GM12864 (cell line): Measurements from ENCODE around the gene TARBP2.

ENCODE experiments used
- DNase-seq: peaks from one replicate; pipeline ENCODE4 v3.0.0-alpha.2; 2011; ENCODE audit warnings: low read depth
- H3K4me3 ChIP-seq: 2 replicates; pipeline ENCODE4 v1.5.1; 2011; ENCODE audit warnings: mild to moderate bottlenecking, low read depth, low read length, control low read depth
- TF ChIP-seq, protein P1 (sequence below): IDR thresholded peaks from 2 replicates; pipeline ENCODE4 v1.5.1; 2011; ENCODE audit warnings: low read depth, mild to moderate bottlenecking, moderate library complexity, low read length, control low read depth, inconsistent platforms; ENCODE audit errors: missing control alignments

TARBP2 gene, protein sequence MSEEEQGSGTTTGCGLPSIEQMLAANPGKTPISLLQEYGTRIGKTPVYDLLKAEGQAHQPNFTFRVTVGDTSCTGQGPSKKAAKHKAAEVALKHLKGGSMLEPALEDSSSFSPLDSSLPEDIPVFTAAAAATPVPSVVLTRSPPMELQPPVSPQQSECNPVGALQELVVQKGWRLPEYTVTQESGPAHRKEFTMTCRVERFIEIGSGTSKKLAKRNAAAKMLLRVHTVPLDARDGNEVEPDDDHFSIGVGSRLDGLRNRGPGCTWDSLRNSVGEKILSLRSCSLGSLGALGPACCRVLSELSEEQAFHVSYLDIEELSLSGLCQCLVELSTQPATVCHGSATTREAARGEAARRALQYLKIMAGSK

DNA sequence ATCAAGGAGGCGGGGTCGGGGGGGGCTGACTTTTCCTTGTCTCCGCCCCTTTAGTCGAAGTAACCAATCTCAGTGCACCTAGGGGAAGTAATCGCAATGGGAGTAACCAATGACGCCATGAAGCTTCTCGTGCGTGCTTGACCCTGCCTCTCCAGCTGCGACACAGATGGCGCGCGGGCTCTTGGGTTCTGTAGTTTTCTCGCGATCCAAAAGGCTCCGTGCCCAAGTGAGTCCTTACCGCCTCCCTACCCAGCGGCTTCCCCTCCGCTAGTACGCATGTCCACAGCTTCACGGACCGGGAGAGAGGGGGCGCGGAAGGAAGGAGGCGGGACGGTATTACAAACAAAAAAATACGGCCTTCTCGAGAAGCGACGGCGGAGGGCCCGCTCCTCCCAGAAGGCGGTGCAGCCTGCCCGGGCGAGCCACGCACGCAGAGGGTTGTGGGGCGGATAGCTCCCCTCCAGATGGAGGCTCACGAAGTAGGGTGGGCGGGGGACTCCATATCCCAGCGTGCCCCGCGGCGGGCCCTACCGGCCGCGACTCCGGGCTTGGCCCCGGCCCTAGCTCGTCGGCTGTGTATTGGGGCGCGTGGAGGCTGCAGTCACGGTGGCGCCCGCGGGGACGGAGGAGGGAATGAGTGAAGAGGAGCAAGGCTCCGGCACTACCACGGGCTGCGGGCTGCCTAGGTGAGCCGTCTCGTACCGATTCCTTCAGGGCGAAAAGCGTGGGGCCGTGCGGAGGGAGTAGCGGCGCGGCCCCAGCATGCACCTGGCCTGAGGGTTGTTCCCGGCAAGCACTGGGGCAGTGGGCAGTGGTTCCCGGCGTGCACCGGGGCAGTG, at the start of gene TARBP2:
Gene TARBP2, plus strand, starts transcription at position 508 of the 839 bp plus-strand sequence. Its CDS starts 126 bp downstream, at position 634.
- TF ChIP-seq, protein P1, sequence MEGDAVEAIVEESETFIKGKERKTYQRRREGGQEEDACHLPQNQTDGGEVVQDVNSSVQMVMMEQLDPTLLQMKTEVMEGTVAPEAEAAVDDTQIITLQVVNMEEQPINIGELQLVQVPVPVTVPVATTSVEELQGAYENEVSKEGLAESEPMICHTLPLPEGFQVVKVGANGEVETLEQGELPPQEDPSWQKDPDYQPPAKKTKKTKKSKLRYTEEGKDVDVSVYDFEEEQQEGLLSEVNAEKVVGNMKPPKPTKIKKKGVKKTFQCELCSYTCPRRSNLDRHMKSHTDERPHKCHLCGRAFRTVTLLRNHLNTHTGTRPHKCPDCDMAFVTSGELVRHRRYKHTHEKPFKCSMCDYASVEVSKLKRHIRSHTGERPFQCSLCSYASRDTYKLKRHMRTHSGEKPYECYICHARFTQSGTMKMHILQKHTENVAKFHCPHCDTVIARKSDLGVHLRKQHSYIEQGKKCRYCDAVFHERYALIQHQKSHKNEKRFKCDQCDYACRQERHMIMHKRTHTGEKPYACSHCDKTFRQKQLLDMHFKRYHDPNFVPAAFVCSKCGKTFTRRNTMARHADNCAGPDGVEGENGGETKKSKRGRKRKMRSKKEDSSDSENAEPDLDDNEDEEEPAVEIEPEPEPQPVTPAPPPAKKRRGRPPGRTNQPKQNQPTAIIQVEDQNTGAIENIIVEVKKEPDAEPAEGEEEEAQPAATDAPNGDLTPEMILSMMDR: no peak
- peak; percentile 99 for DNase-seq
- H3K4me3 ChIP-seq: peak within 1 kb of the TSS; percentile 83

- DNase-seq: peak; percentile 98
- peak within 1 kb of the TSS; percentile 94 for H3K4me3 ChIP-seq
- TF ChIP-seq, protein P1: peak; percentile 84
These were observed 49.4 kb upstream of the TARBP2 start, which contains the start of gene PCBP2 for GRCh38 chr12:53451661-53452158. Gene PCBP2, plus strand, starts transcription at chr12:53452102. Its CDS starts 2,699 bp downstream, at chr12:53454801.

GRCh38 chr12:53452159-53453077, 48.7 kb upstream of the TARBP2 start:
- H3K4me3 ChIP-seq: peak overlapping the region; percentile 94
- TF ChIP-seq, protein P1: peak; percentile 35
- no peak for DNase-seq

DNA sequence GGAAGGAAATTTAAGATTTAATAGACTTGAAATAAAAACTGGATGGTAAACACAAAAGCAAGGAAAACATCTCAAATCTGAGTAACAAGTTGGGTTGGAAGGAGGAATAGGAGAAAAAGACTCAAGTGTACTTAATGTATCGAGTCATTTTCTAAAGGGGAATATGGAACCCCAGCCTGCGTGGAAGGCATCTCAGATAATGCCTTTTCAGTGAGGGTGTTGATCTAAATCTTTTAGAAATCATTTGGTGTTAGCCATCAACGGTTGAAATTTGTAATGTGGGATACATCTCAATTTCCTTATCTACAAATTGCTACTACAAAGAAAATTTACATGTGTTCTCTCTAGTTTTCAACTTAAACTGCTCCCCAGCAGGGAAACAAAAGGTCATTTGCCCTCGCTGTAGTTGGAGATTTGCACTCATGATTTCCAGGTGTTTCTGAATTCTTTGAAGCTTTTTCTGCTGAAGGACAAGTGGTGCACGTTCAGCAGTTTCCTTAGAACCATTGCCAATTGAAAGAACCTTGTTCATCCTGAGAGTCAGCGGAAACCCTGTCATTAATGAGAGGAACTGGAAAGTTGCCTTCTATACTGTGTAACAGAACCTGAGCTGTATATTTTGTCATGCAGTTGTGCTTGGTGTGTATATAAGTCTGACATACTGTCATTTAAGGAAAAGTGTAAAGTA, 47.0 kb upstream of the TARBP2 start:
- peak overlapping the region; percentile 94; the same call in 1 of the 2 replicates for H3K4me3 ChIP-seq
- TF ChIP-seq, protein P1: no peak
- DNase-seq: no peak

- TF ChIP-seq, protein P1: no peak
- no peak for DNase-seq
- H3K4me3 ChIP-seq: no peak overlapping the region
These were observed 46.4 kb upstream of the TARBP2 start for GRCh38 chr12:53454707-53455106.
